Fibroblast of villous mesenchyme (primary cell): Measurements from ENCODE around the gene VAMP3. TPM values are rescaled to one million over a fixed set of nuclear protein-coding genes. Genes with fewer than 3 reads are reported as not detected.

ENCODE experiments used
- DNase-seq: peaks from one replicate; pipeline ENCODE4 v3.0.0-alpha.2; 2010; ENCODE audit warnings: low read depth
- H3K4me3 ChIP-seq: 2 replicates; pipeline ENCODE4 v1.5.1; 2011; ENCODE audit warnings: low read depth, mild to moderate bottlenecking, low read length
- total RNA-seq: library from RNA; depleted of rRNA; stranded (reverse); fragments of >200 nt; gene quantifications from 2 replicates; pipeline ENCODE4 v1.2.3, GENCODE V29; 2012
- TF ChIP-seq, protein P1 (sequence below): IDR thresholded peaks from 2 replicates; pipeline ENCODE4 v1.5.1; 2012; ENCODE audit warnings: low read depth, mild to moderate bottlenecking, low read length; ENCODE audit not compliant: insufficient read depth

VAMP3 gene
- total RNA-seq, 1 donor = 138 TPM

DNA sequence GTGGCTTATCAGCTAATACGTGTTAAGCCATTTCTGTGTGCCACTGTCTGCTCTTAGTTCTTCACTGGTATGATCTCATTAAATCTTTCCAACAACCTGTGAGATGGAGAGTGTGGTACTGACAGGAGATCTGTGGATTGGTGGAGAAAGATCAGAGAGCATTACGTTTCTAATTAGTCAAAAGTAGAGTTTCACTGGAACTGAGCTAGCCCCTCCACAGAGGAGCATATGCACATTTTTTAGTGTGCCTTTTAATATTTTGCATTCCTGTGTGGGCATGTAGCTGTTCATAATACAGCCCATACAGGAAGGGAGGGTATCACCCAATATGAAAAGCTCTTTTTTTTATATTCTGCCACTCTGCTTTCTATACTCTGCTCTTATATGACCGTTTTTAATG is 50.2 kb downstream of the VAMP3 start:
- TF ChIP-seq, protein P1, sequence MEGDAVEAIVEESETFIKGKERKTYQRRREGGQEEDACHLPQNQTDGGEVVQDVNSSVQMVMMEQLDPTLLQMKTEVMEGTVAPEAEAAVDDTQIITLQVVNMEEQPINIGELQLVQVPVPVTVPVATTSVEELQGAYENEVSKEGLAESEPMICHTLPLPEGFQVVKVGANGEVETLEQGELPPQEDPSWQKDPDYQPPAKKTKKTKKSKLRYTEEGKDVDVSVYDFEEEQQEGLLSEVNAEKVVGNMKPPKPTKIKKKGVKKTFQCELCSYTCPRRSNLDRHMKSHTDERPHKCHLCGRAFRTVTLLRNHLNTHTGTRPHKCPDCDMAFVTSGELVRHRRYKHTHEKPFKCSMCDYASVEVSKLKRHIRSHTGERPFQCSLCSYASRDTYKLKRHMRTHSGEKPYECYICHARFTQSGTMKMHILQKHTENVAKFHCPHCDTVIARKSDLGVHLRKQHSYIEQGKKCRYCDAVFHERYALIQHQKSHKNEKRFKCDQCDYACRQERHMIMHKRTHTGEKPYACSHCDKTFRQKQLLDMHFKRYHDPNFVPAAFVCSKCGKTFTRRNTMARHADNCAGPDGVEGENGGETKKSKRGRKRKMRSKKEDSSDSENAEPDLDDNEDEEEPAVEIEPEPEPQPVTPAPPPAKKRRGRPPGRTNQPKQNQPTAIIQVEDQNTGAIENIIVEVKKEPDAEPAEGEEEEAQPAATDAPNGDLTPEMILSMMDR = no peak
- no peak overlapping the region for H3K4me3 ChIP-seq
- no peak for DNase-seq

- H3K4me3 ChIP-seq = no peak overlapping the region
- TF ChIP-seq, protein P1 = no peak
- no peak for DNase-seq
Measured at GRCh38 chr1:7824701-7825100, 53.6 kb downstream of the VAMP3 start.

DNA sequence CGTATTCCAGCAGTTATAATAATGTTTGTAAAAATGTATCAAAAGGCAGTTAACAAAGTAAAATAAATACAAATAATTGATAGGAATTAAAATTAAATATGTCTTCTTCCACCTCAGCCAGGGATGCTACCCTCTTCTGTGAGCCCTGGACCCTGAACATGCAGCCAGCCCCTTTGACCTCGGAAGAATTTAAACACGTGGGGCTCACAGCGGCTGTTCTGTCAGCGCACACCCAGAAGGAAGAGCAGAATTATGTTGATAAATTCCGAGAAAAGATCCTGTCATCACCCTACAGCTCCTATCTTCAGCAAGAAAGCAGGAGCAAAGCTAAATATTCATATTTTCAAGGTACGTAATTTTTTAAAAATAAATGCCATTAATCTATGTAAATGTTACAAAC is 55.3 kb downstream of the VAMP3 start:
- peak overlapping the region; percentile 59 for H3K4me3 ChIP-seq
- DNase-seq = no peak
- TF ChIP-seq, protein P1 = no peak

GRCh38 chr1:7827126-7827955 is 56.2 kb downstream of the VAMP3 start:
- TF ChIP-seq, protein P1 = no peak
- peak; percentile 23 for DNase-seq
- peak overlapping the region; percentile 59 for H3K4me3 ChIP-seq

Other genes with a start within 250 kb of the VAMP3 start
- gene PER3, start 13.0 kb downstream of the VAMP3 start, total RNA-seq = 5.5 and 5.6 TPM in 2 replicates
- not detected in 2 replicates for gene UTS2, start 81.8 kb downstream of the VAMP3 start, total RNA-seq
- 0.32 and 0.43 TPM in 2 replicates for gene TNFRSF9, start 169.5 kb downstream of the VAMP3 start, total RNA-seq
- 172 and 198 TPM in 2 replicates for gene PARK7, start 190.4 kb downstream of the VAMP3 start, total RNA-seq